Natural killer cell treated with Interleukin-12 subunit alpha and Interleukin-12 subunit beta and Interleukin-15 and Interleukin-18, amount 100 ng/mL, for 72 hours (primary cell): ENCODE measurements around the gene SPOCK1. TPM values are rescaled to one million over a fixed set of nuclear protein-coding genes. Genes with fewer than 3 reads are reported as not detected.

ENCODE experiments used
- ATAC-seq, 2 donors: fragments of 150-1000 bp; cut with Tn5 transposase in 1 of 2; sonication (Bioruptor Pico), chemical (Tn5 transposase) in 1 of 2; 2 replicates each; pipeline ENCODE4 v1.10.0; 2021
- DNase-seq: peaks from one replicate; pipeline ENCODE4 v3.0.0; 2022; ENCODE audit warnings: low spot score
- H3K27ac Mint-ChIP-seq, 2 donors: 1 replicate in 1 of 2; 2 replicates in 1 of 2; pipeline ENCODE4 v1.8.0; 2022; ENCODE audit warnings: mixed read lengths in 2 of 2, mild to moderate bottlenecking in 1 of 2, moderate library complexity in 1 of 2
- H3K27me3 Mint-ChIP-seq, 2 donors: 1 replicate in 1 of 2; 2 replicates in 1 of 2; pipeline ENCODE4 v1.8.0; 2022; ENCODE audit warnings: mixed read lengths in 2 of 2
- H3K36me3 Mint-ChIP-seq: one replicate; pipeline ENCODE4 v1.8.0; 2022; ENCODE audit warnings: mixed read lengths
- H3K4me1 Mint-ChIP-seq, 2 donors: 1 replicate in 1 of 2; 2 replicates in 1 of 2; pipeline ENCODE4 v1.8.0; 2022; ENCODE audit warnings: low read depth in 2 of 2, mixed read lengths in 2 of 2, mild to moderate bottlenecking in 1 of 2
- H3K4me3 Mint-ChIP-seq: one replicate; pipeline ENCODE4 v1.8.0; 2022; ENCODE audit warnings: mixed read lengths
- H3K9me3 Mint-ChIP-seq: 2 replicates; pipeline ENCODE4 v1.8.0; 2022; ENCODE audit warnings: mixed read lengths
- total RNA-seq, 2 donors: library from RNA; stranded (reverse); gene quantifications; one replicate each; pipeline ENCODE4 v1.2.3, GENCODE V29; 2022

Gene SPOCK1
- total RNA-seq, 2 donors from 2014 or later: not detected

GRCh38 chr5:137203011-137203632 lies 296.0 kb downstream of the SPOCK1 start:
- DNase-seq (no peak), ATAC-seq (no peak)
- H3K27me3 Mint-ChIP-seq: peaks cover 6 to 19% of the 10 kb centered on the region in 2 donors
- peaks cover 7% of the 10 kb centered on the region for H3K9me3 Mint-ChIP-seq
- no peaks in the 10 kb centered on the region for H3K36me3 Mint-ChIP-seq
- no peak overlapping the region for H3K4me3 Mint-ChIP-seq
- H3K4me1 Mint-ChIP-seq: no peaks in the 10 kb centered on the region
- no peak overlapping the region for H3K27ac Mint-ChIP-seq

- no peak for DNase-seq
- peaks cover 6 to 19% of the 10 kb centered on the region in 2 donors for H3K27me3 Mint-ChIP-seq
- no peaks in the 10 kb centered on the region for H3K36me3 Mint-ChIP-seq
- H3K27ac Mint-ChIP-seq: no peak overlapping the region
- no peaks in the 10 kb centered on the region for H3K4me1 Mint-ChIP-seq
- ATAC-seq: no peak
- H3K4me3 Mint-ChIP-seq: no peak overlapping the region
- peaks cover 7% of the 10 kb centered on the region for H3K9me3 Mint-ChIP-seq
Observed at GRCh38 chr5:137201876-137202275, 297.2 kb downstream of the SPOCK1 start.

GRCh38 chr5:137200906-137201700 lies 298.0 kb downstream of the SPOCK1 start:
- no peak for ATAC-seq
- DNase-seq: no peak
- no peaks in the 10 kb centered on the region for H3K36me3 Mint-ChIP-seq
- peaks cover 7% of the 10 kb centered on the region for H3K9me3 Mint-ChIP-seq
- peaks cover 6 to 19% of the 10 kb centered on the region in 2 donors for H3K27me3 Mint-ChIP-seq
- no peaks in the 10 kb centered on the region for H3K4me1 Mint-ChIP-seq
- no peak overlapping the region for H3K27ac Mint-ChIP-seq
- no peak overlapping the region for H3K4me3 Mint-ChIP-seq

GRCh38 chr5:137199966-137200365 lies 299.2 kb downstream of the SPOCK1 start:
- no peak for ATAC-seq
- peaks cover 3% of the 10 kb centered on the region for H3K9me3 Mint-ChIP-seq
- no peak overlapping the region for H3K27ac Mint-ChIP-seq
- H3K4me3 Mint-ChIP-seq: no peak overlapping the region
- no peaks in the 10 kb centered on the region for H3K4me1 Mint-ChIP-seq
- DNase-seq: no peak
- H3K27me3 Mint-ChIP-seq: peaks cover 6 to 8% of the 10 kb centered on the region in 2 donors
- no peaks in the 10 kb centered on the region for H3K36me3 Mint-ChIP-seq

- DNase-seq (no peak), ATAC-seq (no peak)
- peaks cover 0 to under 1% of the 10 kb centered on the region in 2 donors for H3K27me3 Mint-ChIP-seq
- no peak overlapping the region for H3K4me3 Mint-ChIP-seq
- H3K36me3 Mint-ChIP-seq: no peaks in the 10 kb centered on the region
- peaks cover 3% of the 10 kb centered on the region for H3K9me3 Mint-ChIP-seq
- no peaks in the 10 kb centered on the region for H3K4me1 Mint-ChIP-seq
- no peak overlapping the region for H3K27ac Mint-ChIP-seq
Observed at GRCh38 chr5:137199201-137199600, 299.9 kb downstream of the SPOCK1 start.

GRCh38 chr5:137195483-137195882 lies 303.6 kb downstream of the SPOCK1 start:
- H3K27me3 Mint-ChIP-seq: peaks cover 0 to 6% of the 10 kb centered on the region in 2 donors
- H3K4me3 Mint-ChIP-seq: no peak overlapping the region
- no peak for DNase-seq
- H3K27ac Mint-ChIP-seq: no peak overlapping the region
- H3K9me3 Mint-ChIP-seq: peaks cover 3% of the 10 kb centered on the region
- H3K4me1 Mint-ChIP-seq: no peaks in the 10 kb centered on the region
- ATAC-seq: no peak
- H3K36me3 Mint-ChIP-seq: no peaks in the 10 kb centered on the region

GRCh38 chr5:137194300-137194699 lies 304.8 kb downstream of the SPOCK1 start:
- H3K27me3 Mint-ChIP-seq: peaks cover 0 to 6% of the 10 kb centered on the region in 2 donors
- ATAC-seq (no peak), DNase-seq (no peak)
- no peaks in the 10 kb centered on the region for H3K36me3 Mint-ChIP-seq
- no peak overlapping the region for H3K4me3 Mint-ChIP-seq
- no peaks in the 10 kb centered on the region for H3K9me3 Mint-ChIP-seq
- no peak overlapping the region for H3K27ac Mint-ChIP-seq
- no peaks in the 10 kb centered on the region for H3K4me1 Mint-ChIP-seq

- DNase-seq (no peak), ATAC-seq (no peak)
- H3K4me3 Mint-ChIP-seq: no peak overlapping the region
- H3K27ac Mint-ChIP-seq: no peak overlapping the region
- no peaks in the 10 kb centered on the region for H3K4me1 Mint-ChIP-seq
- H3K9me3 Mint-ChIP-seq: peaks cover 2% of the 10 kb centered on the region
- peaks cover 3 to 9% of the 10 kb centered on the region in 2 donors for H3K27me3 Mint-ChIP-seq
- H3K36me3 Mint-ChIP-seq: no peaks in the 10 kb centered on the region
Observed at GRCh38 chr5:137192293-137192743, 306.8 kb downstream of the SPOCK1 start.

GRCh38 chr5:137191179-137191578 lies 307.9 kb downstream of the SPOCK1 start:
- Mint-ChIP-seq H3K4me1 (no peaks in the 10 kb centered on the region), H3K27ac (no peak overlapping the region), H3K36me3 (no peaks in the 10 kb centered on the region), H3K4me3 (no peak overlapping the region), H3K9me3 (peaks cover 2% of the 10 kb centered on the region), H3K27me3 (peaks cover 7 to 14% of the 10 kb centered on the region in 2 donors)
- ATAC-seq (no peak), DNase-seq (no peak)

- peaks cover 2% of the 10 kb centered on the region for H3K9me3 Mint-ChIP-seq
- peaks cover 7 to 14% of the 10 kb centered on the region in 2 donors for H3K27me3 Mint-ChIP-seq
- H3K4me3 Mint-ChIP-seq: no peak overlapping the region
- no peak for DNase-seq
- no peak for ATAC-seq
- H3K4me1 Mint-ChIP-seq: no peaks in the 10 kb centered on the region
- H3K27ac Mint-ChIP-seq: no peak overlapping the region
- no peaks in the 10 kb centered on the region for H3K36me3 Mint-ChIP-seq
Observed at GRCh38 chr5:137190441-137190840, 308.7 kb downstream of the SPOCK1 start.

- no peaks in the 10 kb centered on the region for H3K36me3 Mint-ChIP-seq
- H3K27me3 Mint-ChIP-seq: peaks cover 7 to 14% of the 10 kb centered on the region in 2 donors
- no peaks in the 10 kb centered on the region for H3K4me1 Mint-ChIP-seq
- DNase-seq (no peak), ATAC-seq (no peak)
- no peak overlapping the region for H3K4me3 Mint-ChIP-seq
- H3K9me3 Mint-ChIP-seq: peaks cover 2% of the 10 kb centered on the region
- H3K27ac Mint-ChIP-seq: no peak overlapping the region
Observed at GRCh38 chr5:137190031-137190430, 309.1 kb downstream of the SPOCK1 start.

- no peaks in the 10 kb centered on the region for H3K4me1 Mint-ChIP-seq
Observed at GRCh38 chr5:137188566-137188965, 310.6 kb downstream of the SPOCK1 start.

GRCh38 chr5:137186759-137187461 lies 312.2 kb downstream of the SPOCK1 start:
- Mint-ChIP-seq H3K9me3 (peaks cover 5% of the 10 kb centered on the region), H3K27ac (no peak overlapping the region), H3K27me3 (peaks cover 7 to 9% of the 10 kb centered on the region in 2 donors), H3K4me3 (no peak overlapping the region), H3K4me1 (no peaks in the 10 kb centered on the region), H3K36me3 (no peaks in the 10 kb centered on the region)
- ATAC-seq (peak in 1 of 2 donors; percentile 21), DNase-seq (no peak)

More at GRCh38 chr5:137188566-137188965, 310.6 kb downstream of the SPOCK1 start:
- Mint-ChIP-seq H3K4me3 (no peak overlapping the region), H3K36me3 (no peaks in the 10 kb centered on the region), H3K27me3 (peaks cover 9 to 14% of the 10 kb centered on the region in 2 donors), H3K9me3 (peaks cover 5% of the 10 kb centered on the region), H3K27ac (no peak overlapping the region)
- ATAC-seq (no peak), DNase-seq (no peak)

- Mint-ChIP-seq H3K36me3 (no peaks in the 10 kb centered on the region), H3K27me3 (peaks cover 7 to 9% of the 10 kb centered on the region in 2 donors), H3K27ac (no peak overlapping the region), H3K9me3 (peaks cover 5% of the 10 kb centered on the region), H3K4me1 (no peaks in the 10 kb centered on the region), H3K4me3 (no peak overlapping the region)
- no peak for ATAC-seq
- no peak for DNase-seq
Observed at GRCh38 chr5:137185193-137185592, 313.9 kb downstream of the SPOCK1 start.
